PC-3 (cell line): ENCODE measurements around the gene SLC44A5.

Experiments
- EZH2phosphoT487 ChIP-seq: fragments of 300-600 bp; sonication (generic); IDR thresholded peaks from 2 replicates; pipeline ENCODE4 v1.6.1; 2018; ENCODE audit warnings: mild to moderate bottlenecking, antibody characterized with exemption, low read length, borderline replicate concordance
- TF ChIP-seq, protein P1 (sequence below): fragments of 300-600 bp; sonication (generic); conservative IDR thresholded peaks from 2 replicates; pipeline ENCODE4 v1.5.1; 2017; ENCODE audit warnings: antibody characterized with exemption, low read depth, mild to moderate bottlenecking, low read length

- TF ChIP-seq, protein P1, sequence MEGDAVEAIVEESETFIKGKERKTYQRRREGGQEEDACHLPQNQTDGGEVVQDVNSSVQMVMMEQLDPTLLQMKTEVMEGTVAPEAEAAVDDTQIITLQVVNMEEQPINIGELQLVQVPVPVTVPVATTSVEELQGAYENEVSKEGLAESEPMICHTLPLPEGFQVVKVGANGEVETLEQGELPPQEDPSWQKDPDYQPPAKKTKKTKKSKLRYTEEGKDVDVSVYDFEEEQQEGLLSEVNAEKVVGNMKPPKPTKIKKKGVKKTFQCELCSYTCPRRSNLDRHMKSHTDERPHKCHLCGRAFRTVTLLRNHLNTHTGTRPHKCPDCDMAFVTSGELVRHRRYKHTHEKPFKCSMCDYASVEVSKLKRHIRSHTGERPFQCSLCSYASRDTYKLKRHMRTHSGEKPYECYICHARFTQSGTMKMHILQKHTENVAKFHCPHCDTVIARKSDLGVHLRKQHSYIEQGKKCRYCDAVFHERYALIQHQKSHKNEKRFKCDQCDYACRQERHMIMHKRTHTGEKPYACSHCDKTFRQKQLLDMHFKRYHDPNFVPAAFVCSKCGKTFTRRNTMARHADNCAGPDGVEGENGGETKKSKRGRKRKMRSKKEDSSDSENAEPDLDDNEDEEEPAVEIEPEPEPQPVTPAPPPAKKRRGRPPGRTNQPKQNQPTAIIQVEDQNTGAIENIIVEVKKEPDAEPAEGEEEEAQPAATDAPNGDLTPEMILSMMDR = no peak
- TF ChIP-seq EZH2phosphoT487 = no peak
These were observed 43.7 kb downstream of the SLC44A5 start for GRCh38 chr1:75567191-75567590.
